Suppressor macrophage (primary cell): ENCODE data around the gene BTBD19.
"Not testable (repeated sequence)": the region's sequence is repeated elsewhere in the genome, so short reads cannot be mapped to it uniquely, and the experiment has no call there.

Source experiments
- DNase-seq, 4 experiments: peaks; one replicate each; pipeline ENCODE4 v3.0.0-alpha.2; 2020 to 2022
- total RNA-seq, 17 experiments: gene quantifications; one replicate each; lab custom pipeline; 2026; ENCODE audit warnings: mixed read lengths in 6 of 17, inconsistent platforms in 3 of 17; lab: John Stamatoyannopoulos, UW

The BTBD19 gene, protein sequence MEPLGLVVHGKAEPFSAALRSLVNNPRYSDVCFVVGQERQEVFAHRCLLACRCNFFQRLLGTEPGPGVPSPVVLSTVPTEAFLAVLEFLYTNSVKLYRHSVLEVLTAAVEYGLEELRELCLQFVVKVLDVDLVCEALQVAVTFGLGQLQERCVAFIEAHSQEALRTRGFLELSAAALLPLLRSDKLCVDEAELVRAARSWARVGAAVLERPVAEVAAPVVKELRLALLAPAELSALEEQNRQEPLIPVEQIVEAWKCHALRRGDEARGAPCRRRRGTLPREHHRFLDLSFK
- total RNA-seq, result 7.9 to 65.2 (median 14.8) reads per million in 17 experiments

DNA sequence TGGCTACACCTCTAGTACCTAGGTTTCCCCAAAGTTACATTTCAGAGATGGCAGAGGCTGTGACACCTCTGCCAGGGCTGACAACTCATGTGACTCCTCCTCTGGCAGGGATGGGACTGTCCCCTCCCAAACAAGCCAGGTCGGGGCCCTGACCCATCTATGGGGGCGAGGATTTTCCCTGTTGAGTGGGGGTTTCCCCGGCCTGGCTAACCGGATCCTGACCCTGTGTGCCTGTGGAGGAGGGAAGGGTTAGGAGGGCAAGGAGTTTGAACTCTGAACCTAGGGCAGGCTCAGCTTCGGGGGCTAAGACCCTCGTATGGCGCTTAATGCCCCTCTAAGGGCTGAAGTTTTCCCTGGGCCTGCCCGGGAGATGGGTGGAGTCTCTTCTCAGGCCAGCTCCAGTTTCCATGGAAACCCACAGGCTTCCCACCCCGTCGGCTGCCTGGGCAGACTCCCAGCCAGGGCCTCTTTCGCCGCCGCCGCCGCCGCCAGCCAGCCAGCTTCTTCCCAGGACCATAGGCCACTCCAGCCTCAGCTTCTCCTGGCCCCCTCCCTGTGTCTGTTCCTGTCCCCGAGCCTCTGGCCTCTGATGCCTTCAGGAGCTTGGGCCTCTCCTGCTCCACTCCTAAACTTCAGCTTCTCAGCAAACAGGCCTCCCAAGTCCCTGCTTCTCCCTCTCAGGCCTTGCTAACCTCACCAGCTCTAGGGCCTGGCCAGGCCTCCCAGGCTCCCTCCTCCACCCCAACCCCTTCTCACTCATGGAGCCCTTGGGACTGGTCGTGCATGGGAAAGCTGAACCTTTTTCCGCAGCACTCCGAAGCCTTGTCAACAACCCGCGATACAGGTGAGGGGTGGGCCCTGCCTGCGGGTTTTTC, at the start of gene BTBD19:
BTBD19 (plus strand) TSS at position 461 of the 875 bp plus-strand sequence; CDS start at position 759, 298 bp downstream.
- peak in 2 of 4 experiments; percentile 83 to 86 for DNase-seq

DNA sequence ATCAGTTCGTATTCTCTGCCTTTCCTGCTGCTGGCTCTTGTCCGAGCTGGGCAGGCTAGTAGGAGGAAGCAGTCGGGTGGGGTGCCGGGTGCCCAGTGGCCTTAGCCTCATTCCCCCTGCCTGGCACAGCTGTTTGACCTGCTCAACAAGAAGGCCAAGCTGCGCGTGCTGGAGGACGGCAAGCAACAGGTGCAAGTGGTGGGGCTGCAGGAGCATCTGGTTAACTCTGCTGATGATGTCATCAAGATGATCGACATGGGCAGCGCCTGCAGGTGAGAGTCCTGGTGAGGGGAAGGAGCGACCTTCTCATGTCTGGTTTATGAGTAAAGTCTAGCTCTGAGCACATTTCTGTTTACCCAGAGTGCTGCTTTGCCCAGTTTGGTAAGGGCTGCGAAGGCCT, 49.2 kb upstream of the BTBD19 start:
- DNase-seq, result no peak

DNA sequence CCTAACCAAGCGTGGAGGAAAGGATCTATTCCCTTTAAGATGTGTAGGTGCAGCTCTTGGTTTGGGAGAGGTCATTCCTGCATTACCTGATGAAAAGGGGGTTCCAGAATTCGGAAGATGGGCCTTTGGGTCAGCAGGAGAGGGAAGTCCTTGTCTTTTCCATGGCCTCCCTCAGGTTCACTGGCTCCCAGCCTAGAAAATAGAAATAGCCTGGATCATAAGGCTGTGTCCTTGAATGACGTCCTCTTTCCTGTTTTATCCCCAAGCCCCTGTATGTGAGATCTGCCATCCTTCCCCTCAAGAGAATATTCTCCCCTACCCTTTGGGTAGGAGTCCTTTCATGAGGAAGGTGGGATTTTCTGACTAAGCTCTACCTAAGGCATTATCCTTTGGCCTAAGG, 47.4 kb upstream of the BTBD19 start:
- DNase-seq, result no peak

DNA sequence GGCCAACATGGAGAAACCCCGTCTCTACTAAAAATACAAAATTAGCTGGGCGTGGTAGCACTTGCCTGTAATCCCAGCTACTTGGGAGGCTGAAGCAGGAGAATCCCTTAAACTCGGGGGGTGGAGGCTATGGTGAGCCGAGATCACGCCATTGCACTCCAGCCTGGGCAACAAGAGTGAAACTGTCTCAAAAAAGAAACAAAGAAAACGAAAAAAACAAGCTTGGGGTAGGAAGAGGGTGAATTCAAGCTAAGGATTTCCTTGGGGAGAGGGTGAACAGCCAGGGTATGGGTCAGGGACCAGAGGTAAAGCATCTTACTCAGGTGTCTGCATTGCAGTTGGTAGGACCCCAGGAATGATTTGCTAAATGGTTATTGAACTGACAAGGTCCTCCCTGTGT, 41.9 kb upstream of the BTBD19 start:
- not testable (repeated sequence) for DNase-seq

DNA sequence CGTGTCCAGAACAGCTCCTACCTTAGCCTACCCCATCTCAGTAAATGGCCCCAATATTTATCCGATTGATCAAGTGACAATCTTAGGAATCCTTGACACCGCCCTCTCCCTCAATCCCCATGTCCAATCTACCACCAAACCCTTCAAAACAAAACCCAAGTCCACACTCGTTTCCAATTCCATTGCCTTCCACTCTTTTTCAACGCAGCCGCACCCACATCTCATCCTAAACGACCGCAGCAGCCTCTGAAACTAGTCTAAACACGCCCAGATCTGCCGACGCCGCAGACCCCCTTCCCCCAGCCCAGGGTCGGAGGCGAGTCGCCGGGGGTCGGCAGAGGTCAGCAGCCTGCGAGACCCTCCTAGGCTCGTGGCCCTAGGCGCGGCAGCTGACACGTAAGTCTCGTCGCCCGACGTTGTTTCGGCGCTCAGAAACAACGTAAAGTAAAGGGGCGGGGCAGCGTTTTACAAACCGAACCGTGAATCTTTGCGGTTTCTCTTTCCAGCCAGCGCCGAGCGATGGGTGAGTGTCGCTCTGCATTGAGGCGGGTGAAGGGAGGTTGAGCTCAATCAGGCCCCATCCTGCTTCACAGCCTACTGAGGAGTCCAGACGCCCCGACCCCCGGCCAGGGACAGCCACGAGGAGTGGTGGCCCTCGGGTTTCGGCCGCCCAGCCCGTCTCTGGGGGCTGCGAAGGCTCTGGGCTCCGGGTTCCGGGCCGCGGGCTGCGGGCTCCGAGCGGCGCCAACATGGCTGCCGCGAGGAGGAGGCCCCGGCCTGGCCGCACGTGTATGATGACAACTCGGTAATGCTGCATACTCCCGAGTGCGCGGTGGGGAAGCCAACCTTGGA, 33.0 kb upstream of the BTBD19 start, which contains the start of gene RPS8:
RPS8 (plus strand) TSS at position 463 of the 852 bp plus-strand sequence; CDS start at position 520, 57 bp downstream.
- peak; percentile 96 to 97 (median 96) for DNase-seq

DNA sequence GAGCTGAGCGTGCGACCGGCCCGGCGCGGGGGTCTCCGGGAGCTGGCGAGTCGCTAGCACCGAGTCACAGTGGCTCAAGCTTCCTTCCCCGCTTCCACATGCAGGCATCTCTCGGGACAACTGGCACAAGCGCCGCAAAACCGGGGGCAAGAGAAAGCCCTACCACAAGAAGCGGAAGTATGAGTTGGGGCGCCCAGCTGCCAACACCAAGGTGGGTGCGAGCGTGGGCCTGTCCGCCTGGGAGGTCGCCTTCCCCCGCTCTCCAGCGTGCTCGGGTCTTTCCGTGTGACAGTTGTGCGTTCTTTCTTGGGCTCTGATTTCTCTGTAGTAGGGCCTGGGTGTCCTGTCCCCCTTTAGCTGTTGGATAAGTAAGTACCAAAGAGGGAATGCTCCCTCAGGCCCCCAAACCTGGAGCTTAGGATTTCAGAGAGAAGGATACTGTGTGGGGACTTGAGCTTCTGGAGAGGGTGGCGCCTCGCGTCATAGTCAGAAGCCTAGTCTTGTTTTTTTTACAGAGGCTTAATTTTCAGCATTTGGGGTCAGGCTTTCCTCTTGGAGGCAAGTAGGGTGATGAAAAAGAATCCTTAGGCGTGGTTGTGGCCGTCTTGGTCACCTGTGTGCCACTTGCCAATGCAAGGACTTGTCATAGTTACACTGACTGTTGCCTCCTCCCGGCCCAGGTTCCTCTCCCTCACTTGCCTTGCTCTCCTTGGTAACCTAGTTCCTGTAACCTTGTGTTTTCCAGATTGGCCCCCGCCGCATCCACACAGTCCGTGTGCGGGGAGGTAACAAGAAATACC, 32.2 kb upstream of the BTBD19 start:
- peak; percentile 45 to 72 (median 61) for DNase-seq

DNA sequence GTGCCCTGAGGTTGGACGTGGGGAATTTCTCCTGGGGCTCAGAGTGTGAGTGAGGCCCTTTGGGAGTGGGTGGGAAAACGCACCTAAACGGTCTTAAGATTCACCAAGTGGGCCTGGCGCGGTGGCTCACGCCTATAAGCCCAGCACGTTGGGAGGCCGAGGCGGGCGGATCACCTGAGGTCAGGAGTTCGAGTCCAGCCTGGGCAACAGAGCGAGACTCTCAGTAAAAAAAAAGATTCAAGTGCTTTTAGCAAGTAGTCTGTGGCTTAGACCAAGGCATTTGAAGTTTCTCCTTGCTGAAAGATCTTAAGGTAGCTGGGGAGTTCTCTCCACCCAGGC, 31.6 kb upstream of the BTBD19 start:
- DNase-seq, result no peak

DNA sequence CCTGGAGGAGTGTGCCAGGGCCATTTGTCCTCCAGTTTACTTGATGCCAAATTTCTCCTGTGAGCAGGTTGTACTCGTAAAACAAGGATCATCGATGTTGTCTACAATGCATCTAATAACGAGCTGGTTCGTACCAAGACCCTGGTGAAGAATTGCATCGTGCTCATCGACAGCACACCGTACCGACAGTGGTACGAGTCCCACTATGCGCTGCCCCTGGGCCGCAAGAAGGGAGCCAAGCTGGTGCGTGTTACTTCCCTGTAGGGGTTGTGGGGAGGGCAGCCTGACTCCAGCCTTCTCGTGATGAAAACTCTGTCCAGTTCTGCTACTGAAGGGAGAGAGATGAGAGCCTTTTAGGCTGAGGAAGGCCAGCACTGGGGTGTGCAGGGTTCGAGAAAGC, 30.8 kb upstream of the BTBD19 start:
- no peak for DNase-seq

DNA sequence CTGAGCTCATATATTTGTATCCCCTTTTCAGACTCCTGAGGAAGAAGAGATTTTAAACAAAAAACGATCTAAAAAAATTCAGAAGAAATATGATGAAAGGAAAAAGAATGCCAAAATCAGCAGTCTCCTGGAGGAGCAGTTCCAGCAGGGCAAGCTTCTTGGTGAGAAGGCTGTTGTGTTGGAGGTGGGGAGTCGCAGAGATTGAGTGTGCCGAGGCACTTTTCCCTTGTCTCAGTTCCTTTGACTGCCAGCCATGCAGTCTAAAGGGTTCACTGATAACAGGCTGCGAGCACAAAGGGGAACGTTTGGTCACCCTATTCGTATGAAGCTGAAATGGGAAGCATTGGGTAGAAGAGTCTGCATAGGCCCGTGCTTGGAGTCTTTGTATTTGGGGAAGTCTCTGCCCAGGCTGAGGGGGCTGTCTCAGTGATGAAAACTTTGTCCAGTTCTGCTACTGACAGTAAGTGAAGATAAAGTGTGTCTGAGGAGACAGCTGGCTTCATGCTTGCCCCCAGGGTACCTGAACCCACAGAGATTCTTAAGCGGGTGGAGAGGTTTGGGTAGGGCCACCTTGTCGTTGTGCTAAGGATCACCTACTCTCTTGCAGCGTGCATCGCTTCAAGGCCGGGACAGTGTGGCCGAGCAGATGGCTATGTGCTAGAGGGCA, 30.2 kb upstream of the BTBD19 start:
- DNase-seq, result peak; percentile 69 to 83 (median 78)

DNA sequence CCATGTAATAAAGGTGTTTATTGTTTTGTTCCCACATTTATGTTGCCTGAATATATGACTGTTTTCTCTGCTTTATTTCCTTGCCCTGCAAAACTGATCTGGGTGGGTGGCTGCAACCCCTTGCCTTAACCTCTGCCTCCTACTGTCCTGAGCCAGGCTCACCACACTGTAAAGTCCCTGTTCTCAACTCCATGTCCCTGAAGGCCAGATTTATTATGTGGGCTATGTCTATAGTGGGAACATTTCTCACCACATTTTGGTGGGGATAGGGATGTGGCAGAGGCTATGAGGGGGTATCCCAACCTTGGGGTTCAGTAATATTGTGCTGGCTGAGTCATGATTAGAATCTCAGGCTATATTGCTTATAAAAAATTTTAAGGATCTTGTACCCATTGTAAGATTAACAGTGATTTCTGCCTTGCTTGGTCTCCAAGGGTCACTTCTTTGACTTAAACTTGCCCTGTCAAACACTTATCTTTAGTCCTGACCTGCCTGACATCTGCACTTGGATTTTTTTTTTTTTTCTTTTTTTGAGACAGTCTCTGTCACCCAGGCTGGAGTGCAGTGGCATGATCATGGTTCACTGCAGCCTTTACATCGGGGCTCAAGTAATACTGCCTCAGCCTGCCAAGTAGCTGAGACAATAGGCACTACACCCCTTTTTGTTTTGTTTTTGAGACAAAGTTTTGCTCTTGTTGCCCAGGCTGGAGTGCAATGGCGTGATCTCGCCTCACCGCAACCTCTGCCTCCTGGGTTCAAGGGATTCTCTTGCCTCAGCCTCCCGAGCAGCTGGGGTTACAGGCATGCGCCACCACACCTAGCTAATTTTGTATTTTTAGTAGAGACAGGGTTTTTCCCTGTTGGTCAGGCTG, 29.4 kb upstream of the BTBD19 start:
- no peak for DNase-seq

DNA sequence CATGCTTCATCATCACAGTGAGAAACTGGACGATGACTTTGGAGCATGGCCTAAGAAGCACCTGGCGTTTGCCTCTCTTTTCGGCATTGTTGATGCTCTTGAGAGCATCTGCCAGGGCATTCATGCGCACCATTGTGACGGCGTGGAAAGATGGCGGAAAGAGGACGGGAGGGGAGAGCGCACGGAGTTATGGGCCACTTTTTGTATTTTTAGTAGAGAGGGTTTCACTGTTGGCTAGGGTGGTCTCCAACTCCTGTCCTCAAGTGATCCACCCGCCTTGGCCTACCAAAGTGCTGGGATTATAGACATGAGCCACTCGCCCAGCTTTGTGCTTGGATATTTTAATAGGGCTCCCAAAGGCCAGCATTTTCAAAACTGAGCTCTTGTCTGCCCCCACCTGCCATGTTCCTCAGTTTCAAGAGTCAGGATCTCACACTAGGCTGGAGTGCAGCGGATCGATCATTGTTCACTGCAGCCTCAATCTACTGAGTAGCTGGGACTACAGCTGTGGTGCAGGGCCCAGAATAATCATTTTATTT, 27.7 kb upstream of the BTBD19 start:
- no peak for DNase-seq

DNA sequence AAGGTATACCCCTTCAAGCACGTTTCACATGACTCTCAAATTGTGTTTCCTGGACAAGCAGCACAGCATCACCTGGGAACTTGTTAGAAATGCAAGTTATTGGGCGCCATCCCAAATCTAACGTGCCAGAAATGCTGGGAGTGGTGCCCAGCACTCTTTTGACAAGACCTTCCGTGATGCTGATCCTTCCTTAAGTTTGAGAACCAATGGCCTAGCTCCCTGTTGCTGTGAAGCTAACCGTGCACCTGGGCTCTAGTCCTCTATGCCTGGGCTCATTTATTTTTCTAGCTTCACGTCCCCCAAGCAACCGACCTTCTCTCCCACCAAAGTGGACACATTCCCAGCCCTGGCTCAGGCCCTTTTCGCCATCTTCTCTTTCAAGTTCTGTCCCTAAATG, 24.6 kb upstream of the BTBD19 start:
- DNase-seq, result no peak

DNA sequence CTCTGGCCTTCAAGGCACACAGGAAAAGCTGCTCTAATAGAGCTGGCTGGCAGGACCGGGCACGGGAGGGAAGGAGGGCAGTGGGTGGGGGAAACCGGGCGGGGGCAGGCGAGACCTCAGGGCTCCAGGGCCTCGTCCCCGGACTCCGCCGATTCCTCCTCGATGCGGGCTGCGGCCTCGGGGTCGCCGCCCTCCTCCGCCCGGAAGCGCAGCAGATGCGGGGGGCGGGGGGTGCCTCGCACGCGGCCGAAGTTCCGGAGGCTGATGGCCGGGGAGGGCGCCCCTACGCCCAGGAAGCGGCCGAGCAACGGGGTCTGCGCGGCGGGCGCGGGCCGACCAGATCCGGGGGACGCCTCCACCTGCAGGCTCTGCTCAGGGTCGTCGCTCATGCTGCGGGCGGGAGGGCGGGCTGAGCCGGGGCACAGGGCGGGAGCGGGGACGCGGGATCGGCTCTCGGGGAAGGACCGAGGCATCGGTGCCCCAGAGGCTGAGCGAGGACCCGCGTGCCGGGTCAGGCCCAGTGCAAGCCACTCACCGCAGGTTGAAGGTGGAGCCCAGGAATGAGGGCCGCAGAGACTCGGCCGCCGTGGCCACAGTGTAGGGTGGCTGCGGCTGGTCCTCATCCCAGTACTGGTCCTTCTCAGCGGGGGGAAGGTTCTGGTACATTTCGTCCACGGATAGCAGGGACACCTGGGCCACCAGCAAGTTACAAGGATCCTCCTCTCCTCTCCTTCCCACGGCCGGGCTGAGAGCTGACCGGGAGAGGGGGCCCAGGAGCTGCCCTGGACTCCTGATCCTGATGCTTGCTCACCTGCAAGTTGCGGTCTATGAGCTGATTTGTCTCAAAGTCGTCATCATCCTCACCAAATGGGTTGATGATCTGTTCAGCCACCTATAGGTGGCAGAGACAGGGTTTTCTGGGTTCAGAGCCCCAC, 24.0 kb upstream of the BTBD19 start:
- DNase-seq, result peak in 2 of 4 experiments; percentile 19 to 31

DNA sequence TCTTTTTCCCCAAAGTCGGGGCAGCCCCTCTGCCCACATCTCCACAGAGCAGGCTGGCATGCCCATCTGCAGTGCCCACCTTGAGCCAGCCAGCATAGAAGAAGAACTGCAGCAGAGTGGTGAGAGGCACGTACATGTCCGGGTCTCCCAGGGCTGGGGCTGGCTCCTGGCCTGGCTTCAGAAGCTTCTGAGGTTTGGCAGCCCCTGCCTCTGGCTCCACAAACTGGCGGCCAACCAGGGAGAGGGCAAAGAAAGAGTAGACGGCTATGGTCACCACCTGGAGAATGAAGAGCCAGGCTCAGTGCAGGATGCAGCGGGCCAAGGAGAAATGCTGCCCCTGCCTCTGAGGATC, 23.3 kb upstream of the BTBD19 start:
- no peak for DNase-seq

DNA sequence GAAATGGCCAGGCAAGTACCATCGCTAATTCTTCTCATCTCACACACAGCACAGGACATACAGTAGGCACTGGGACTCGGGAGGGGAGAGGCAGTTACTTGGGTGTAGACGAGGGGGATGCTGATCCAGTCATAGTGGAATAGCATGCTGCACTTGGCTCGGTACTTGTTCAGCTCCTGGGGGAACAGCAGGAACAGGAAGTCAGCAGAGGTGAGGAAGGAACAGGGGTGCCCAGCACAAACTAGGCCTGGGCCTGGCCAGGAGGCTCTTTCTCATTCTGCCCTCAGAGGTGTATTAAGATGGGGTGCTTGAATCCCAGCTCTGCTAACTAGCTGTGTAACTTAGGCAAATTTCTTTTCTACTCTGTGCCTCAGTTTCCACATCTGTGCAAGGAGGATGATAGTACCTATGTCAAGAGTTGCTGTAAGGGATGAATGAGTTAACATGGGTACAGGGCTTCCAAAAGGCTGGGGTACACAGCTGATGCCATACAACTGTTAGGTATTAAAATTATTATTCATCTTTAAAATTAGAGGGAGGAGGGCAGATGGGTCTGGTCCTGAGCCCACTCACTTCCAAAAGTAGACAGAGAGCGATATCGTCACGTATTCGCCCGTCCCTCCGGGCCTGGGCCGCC, 22.7 kb upstream of the BTBD19 start:
- DNase-seq, result no peak

DNA sequence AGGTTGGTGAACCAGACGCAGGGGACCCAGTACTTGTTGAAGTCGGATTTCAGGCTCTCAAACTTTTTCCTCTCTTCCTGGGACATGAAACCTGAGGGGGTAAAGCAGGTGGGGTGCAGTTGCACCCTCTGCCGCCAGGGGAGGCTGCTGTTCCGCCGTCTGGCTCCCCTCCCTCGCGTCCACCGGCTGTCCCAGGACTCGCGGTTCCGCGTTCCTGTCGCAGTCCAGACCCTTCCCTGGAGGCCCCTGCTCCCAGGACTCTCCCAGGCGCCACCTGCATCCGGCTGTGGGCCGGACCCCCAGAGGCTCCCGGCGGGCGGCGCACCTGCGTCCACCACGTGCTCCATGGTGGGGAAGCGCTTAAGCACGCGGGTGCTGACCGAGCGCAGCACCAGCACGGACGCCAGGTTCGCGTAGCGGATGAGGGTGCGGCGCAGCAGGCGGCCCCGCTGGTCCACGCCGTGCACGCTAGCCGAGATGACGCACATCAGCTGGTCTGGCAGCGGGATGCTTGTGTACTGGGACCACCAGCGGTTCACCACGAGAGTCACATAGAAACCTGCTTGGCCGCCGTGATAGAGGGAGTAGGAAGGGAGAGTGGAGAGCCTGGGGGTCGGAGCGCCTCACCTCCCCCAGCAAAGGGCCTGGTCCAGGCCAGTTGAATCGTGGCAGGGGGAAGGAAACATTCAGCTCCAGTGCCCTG, 22.0 kb upstream of the BTBD19 start:
- DNase-seq, result peak; percentile 62 to 82 (median 68)

DNA sequence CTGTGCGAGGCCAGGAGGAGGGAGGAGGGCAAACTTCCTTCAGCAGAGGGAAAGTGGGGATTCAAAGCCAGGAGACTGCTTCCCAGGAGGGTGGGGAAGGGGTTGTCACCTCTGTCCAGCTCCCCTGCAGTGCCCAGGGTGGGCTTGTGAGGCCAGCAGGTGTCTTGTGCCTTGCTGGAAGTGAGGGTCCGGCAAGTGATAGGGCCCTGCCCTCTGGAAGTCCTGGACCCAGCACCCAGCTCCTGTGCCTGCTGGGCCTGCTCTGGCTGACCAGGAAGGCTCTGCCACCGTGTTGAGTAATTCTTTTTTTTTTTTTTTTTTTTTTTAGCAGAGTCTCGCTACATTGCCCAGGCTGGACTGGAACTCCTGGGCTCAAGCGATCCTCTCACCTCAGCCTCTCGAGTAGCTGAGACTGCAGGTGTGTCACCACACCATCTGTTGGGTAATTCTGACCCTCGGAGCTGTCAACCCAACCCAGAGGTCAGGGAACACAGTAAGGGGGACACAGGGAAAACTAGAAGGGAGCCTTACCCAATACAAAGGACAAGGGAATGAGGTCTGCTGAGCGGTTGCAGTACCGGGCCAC, 21.4 kb upstream of the BTBD19 start:
- no peak for DNase-seq
